NCI-H187 (cell line): Measurements from ENCODE around the gene C10orf105.

Source experiments
- DNase-seq, 2 experiments: peaks; one replicate each; lab custom pipeline; 2025; lab: John Stamatoyannopoulos, UW

C10orf105 gene

GRCh38 chr10:71737001-71737833 is 17.6 kb upstream of the C10orf105 start:
- DNase-seq = no peak

DNA sequence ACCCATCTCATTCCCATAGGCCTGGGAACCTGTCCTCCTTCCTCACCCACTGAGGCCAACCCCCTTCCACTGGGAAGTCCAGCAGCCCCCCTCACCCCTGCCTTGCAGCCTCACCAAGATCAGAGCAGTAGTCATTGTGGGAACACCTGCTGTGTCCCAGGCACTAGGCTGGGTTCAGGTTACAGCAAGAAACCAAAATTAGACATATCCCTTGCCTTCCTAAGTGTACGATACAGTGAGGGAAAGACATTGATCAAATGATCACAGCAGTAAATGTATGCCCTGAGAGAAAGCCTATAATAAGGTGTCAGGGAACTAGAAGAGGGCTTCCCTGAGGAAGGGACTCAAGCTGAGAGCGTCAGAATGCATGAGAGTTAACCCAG is 17.0 kb upstream of the C10orf105 start:
- no peak for DNase-seq

- no peak for DNase-seq
These were observed 16.4 kb upstream of the C10orf105 start for GRCh38 chr10:71735709-71736569.

- DNase-seq = no peak
These were observed 15.2 kb upstream of the C10orf105 start for GRCh38 chr10:71734797-71735196.

DNA sequence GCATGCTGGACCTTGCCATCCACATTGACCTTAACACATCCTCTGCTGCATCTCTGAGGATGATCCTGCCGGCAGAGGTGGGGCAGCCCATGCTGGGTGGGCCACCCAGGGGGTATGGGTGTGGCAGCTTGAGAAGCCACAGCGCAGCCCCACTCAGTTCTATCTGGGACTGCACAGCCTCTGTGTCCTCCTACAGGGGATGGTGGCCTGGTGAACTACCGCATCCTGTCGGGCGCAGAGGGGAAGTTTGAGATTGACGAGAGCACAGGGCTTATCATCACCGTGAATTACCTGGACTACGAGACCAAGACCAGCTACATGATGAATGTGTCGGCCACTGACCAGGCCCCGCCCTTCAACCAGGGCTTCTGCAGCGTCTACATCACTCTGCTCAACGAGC is 12.2 kb upstream of the C10orf105 start:
- no peak for DNase-seq

GRCh38 chr10:71729161-71729636 is 9.6 kb upstream of the C10orf105 start:
- DNase-seq = no peak

GRCh38 chr10:71727738-71728737 is 8.5 kb upstream of the C10orf105 start:
- DNase-seq = peak in 1 of 2 experiments; percentile 4

GRCh38 chr10:71727105-71727737 is 7.6 kb upstream of the C10orf105 start:
- no peak for DNase-seq

DNA sequence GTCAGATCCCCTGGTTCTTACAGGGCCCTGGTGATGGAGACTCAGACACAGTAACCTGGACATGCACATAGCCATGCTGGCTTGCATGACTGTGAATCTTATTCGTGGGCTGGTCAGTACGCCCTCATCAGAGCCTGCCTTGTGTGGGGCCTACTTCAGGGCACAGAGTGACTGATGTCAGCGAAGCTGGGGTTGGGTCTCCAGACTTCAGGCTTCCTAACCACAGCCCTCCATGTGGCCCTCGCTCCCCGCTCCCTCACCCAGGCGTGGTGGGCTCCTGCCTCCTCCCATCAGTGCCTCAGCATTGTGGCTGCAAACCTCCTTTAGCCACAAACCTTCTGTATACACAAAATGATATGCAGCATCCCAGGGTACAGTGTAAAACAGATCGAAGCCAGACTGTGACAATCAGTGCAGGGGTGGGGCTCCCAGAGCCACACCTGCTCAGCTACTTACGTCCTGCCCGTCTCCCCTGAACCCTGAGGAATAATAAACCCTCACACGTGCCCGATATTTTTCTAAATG is 7.1 kb upstream of the C10orf105 start:
- no peak for DNase-seq

GRCh38 chr10:71725998-71726579 is 6.5 kb upstream of the C10orf105 start:
- DNase-seq = no peak

DNA sequence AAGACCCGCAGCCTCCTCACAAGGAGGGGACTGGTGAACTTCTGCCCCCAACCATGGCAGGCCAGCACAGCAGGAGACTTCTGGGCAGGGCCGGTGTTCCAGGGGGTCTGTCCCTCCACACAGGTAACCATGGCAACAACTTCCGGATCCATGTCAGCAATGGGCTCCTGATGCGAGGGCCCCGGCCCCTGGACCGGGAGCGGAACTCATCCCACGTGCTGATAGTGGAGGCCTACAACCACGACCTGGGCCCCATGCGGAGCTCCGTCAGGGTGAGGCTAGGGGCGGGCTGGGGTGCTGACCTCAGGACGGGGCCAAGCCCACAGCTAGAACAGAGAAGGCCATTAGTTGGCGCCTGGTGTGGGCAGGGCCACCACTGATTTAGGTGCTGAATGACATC is 5.7 kb upstream of the C10orf105 start:
- DNase-seq = no peak

GRCh38 chr10:71724539-71724938 is 5.0 kb upstream of the C10orf105 start:
- DNase-seq = no peak

GRCh38 chr10:71723311-71723710 is 3.7 kb upstream of the C10orf105 start:
- no peak for DNase-seq

- DNase-seq = no peak
These were observed 3.3 kb upstream of the C10orf105 start for GRCh38 chr10:71722849-71723248.

DNA sequence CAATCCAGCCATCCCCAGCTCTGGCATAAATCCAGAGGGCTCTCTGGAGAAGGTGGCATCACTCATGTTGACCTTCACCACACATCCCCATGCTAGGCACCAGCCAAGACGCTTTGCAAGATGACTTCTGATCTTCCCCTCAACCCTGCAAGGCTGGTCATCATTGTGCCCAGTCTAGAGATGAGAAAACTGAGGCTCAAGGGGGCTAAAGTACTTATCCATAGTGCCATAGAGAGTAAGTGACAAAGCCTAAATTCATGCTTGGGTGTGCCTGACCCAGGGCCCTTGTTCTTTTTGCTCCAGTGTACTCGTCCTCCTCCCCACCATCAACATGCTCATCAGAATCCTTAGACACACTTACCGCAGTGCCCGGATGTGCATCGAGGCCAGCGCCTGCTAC is 1.7 kb upstream of the C10orf105 start:
- DNase-seq = no peak

- no peak for DNase-seq
These were observed 710 bp upstream of the C10orf105 start for GRCh38 chr10:71720288-71720687.

DNA sequence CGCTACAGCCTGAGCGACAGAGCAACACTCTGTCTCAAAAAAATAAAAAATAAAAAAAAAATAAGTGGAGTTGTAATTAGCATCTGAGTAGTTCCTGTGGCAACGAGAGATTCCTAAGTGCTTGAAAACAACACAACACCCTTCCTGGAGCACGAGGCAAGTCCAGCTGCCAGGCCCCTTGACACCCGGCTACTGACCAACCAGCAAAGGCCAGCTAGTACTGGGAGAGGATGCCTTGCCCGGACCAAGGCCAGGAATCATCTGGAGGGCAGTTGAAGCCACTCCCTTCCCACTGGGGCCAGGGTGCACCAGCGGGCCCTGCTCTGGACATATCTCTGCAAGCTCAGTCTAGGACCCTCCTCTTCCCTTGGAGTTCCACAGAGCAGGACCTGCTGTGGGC is 536 bp downstream of the C10orf105 start:
- no peak for DNase-seq

GRCh38 chr10:71718165-71718698 is 1.3 kb downstream of the C10orf105 start:
- DNase-seq = no peak

DNA sequence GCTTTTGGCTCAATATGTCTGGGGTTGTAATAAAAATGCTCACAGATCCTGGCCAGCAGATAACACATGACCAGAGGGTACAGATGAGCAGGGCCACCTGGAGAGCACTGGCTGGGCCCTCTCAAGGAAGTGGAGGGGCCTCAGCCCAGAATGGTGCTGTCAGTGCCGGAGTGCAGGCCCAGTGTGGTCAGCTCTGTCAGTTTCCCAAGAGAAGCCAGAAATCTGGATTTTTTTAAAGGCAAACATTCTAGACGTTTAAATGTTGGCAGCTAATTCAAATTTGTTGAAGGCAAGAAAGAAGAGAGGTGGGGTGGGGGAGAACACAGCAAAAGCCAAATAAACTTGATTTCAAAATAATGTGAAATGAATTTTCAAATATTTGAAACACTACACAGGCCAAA is 2.0 kb downstream of the C10orf105 start:
- DNase-seq = no peak

DNA sequence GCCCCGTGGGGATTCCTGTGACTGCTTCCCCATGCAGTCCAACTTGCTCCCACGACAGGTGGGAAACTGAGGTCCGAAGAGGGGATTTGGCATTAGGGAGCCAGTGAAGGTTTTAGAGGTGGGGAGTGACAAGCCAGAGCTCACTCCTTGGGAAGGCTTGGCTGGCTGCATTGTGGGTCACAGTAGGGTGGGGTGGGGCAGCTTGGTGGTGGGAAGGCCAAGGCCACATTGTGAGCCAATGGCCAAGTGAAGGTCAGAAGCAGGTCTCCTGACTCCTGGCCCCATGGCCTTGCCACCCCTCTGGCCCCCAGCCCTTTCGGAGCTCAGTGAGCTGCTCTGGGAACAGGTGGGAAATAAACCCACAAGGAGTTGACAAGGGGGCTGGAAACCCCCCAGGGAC is 2.5 kb downstream of the C10orf105 start:
- DNase-seq = no peak
